Femur (tissue), 1 donor: ENCODE results near the gene ZNF512B.
"Not testable (repeated sequence)": the region's sequence is repeated elsewhere in the genome, so short reads cannot be mapped to it uniquely, and the experiment has no call there.

Source experiments
- DNase-seq: peaks from one replicate; pipeline ENCODE4 v3.0.0-alpha.2; 2017

ZNF512B gene

DNA sequence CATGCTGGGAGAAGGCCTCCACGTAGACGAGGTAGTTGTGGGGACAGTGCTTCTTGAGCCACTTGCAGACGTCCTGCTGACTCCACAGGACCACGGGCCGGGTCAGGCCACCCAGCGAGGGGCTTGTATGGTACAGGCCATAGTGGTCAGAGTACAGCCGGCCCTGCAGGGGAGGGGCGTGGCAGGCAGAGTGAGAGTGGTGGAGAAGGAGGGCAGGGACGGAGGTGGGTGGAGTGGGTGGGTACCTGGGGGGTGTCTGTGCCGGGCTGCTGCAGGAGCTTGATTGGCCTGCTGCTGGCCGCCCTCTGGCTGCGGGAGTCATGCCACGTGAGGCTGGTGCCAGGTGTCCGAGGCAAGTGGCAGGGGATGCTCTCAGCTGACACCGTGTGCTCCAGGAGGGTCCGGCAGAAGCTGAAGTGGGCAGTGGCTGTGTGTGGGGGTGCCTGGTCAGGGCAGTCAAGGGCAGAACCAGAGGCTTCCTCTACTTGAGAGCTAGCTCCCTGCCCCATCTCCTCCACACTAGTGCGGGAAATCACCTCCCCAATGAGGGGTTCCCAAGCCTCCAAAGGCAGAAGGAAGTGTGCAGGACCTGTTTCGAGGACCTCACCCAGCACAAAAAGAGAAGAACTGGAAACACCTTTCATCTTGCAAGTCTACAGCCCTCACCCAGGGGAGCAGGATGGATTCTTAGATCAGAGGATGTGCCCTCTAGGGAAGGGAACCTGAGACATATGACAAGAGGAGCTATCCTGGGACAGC, 7.4 kb upstream of the ZNF512B start:
- DNase-seq: no peak

DNA sequence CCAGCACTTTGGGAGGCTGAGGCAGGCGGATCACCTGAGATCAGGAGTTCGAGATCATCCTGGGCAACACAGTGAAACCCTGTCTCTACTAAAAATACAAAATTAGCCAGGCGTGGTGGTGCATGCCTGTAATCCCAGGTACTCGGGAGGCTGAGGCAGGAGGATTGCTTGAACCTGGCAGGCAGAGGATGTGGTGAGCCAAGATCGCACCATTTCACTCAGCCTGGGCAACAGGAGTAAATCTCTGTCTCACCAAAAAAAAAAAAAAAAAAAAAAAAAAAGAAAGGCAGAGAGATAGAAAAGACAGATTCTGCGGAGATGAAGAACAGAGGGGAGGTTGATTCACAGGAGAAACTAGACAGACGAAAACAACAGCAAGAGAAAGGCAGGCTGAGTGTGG, 6.8 kb upstream of the ZNF512B start:
- DNase-seq: not testable (repeated sequence)

DNA sequence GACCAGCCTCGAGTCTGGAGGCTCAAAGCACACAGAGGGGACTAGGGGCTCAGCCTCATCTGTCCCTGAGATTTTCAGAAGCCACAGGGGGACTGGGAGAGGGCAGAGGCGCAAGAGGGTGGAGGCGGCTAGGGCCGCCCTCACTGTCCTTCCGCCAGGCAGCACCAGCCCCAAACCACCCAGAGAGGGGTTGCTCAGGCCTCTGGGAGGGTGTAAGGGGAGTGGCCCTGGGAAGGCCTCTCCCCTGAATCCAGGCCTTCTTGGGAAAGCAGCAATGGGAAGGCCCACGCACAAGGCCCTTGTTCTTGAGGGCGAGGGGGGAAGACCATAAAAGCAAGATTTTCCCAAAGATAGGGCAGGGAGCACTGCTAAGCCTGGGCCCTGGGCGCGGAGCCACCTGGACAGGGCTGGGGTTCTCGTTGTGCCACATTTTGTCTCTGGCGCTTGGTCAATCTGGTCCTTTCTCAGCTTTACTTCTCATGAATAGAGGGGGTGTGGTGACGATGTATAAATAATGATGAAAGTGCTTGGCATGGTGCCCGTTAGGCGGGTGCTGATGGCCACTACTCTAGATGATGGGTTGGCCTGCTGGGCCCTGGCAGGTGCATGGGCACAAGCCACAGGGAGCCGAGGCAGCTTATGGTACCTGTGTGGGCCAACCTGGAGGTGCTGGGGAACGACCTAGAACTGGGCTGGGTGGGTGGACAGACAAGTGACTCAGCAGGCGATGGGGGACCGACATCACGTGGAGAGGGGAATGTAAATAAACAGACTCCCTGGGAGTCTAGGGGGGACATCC, 4.9 kb upstream of the ZNF512B start:
- peak; percentile 38 for DNase-seq

- peak; percentile 93 for DNase-seq
Measured at GRCh38 chr20:63973636-63974401, 4.1 kb upstream of the ZNF512B start.

GRCh38 chr20:63973160-63973479, 3.4 kb upstream of the ZNF512B start:
- no peak for DNase-seq

- peak; percentile 21 for DNase-seq
Measured at GRCh38 chr20:63972312-63973159, 2.8 kb upstream of the ZNF512B start.

DNA sequence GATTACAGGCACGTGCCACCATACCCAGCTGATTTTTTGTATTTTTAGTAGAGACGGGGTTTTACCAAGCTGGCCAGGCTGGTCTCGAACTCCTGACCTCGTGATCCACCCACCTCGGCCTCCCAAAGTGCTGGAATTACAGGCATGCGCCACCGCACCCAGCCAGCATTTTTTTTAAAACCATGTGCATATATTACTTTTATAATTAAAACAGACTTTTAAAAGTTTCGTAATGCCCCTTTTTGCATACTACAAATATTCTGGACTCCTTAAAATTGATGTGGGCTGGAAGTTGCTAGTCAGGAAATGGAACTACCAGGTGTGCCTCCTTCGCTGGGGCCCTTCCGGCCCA, 2.2 kb upstream of the ZNF512B start:
- not testable (repeated sequence) for DNase-seq

DNA sequence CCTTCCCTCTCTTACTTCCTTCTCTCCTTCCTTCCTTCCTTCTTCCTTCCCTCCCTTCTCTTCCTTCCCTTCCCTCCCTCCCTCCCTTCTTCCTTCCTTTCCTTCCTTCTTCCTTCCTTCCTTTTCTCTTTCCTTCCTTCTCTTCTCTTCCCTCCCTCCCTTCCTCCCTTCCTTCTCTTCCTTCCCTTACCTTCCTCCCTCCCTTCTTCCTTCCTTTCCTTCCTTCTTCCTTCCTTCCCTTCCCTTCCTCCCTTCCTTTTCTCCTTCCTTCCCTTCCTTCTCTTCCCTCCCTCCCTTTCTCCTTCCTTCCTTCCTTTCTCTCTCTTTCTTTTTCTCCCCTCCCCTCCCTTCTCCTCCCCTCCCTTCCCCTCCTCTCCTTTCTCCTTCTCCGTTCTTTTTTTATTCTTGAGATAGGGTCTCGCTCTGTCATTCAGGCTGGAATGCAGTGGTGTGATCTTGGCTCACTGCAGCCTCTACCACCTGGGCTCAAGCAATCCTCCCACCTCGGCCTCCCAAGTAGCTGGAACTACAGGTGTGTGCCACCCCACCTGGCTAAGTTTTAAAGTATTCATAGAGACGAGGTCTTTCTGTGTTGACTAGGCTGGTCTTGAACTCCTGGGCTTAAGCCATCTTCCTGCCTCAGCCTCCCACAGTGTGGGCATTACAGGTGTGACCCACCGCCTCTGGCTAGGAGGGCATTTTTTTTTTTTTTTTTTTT, 1.1 kb upstream of the ZNF512B start:
- DNase-seq: no peak

DNA sequence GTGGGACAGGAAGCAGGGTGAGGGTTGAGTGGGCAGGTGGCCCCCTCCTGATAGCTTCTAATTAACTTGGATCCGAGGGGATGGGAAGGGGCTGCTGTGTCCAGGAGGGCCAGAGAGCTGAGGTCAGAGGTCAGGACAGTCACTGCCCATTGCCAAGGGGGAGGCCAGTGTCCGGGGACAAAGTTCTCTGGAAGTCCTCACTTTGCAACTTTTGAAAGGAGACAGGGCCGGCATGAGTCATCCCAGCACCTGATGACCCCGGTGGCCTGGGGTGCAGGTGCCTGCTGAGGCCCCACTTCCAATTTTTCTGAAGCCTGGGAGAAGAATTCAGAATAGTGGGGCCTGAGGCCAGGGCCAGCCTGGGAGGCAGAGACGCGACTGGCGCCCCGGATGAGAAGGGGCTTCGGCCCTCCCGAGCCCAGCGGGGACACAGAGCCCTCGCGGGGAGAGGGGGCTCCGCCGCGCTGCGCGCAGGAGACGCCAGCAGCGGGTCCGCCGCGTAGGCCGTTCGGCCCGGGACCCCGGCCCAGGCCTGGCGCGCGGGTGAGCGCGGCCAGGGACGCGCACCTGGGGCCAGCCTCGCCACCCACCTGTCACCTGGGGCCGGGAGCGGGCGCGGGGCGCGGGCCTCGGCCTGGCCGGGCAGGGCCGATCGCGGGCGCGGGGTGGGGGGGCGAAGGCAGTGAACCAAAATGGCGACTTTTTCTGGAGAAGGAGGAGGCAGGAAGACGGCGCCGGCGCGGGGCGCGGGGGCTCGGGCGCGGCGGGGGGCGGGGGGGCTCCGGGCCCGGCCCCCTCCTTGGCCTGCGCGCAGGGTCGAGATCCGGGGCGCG, 586 bp downstream of the ZNF512B start:
- DNase-seq: peak; percentile 55

DNA sequence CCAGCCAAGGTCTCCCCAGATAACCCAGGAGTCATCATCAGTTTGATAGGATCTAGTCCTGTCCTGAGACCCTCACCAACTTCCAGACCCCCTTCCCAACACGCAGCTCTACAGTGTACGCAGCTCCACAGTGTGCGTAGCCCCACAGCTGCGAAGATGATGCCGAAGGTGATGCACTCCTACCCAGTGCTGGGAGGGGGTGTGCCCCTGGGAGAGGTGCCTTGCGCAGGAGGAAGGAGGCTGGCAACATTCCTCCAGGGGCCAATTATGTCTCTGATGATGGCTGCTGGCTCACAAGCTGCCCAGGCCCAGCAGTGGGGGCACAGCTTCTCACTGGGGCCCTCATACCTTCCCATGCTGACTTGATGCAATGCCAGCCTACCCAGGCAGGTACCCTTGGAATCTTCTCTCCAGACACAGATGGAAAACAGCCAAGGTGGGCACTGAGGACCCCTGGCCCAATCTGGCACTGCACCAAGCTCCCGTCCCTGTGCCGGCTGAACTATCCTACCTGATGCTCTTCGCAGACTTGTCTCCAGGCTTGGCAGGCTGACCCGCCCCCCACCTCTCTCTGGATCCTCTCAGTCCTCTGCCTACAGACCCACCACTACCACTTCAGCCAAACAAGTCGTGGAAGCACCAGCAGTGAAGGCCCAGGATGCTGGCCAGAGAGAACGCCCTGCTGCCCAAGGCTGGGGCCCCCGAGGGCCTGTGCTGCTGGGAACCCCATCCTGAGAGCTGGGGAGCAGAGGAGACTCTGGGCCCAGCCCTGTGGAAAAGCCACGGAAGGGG, 1.4 kb downstream of the ZNF512B start:
- DNase-seq: peak; percentile 36

- peak; percentile 21 for DNase-seq
Measured at GRCh38 chr20:63967330-63968135, 2.2 kb downstream of the ZNF512B start.

DNA sequence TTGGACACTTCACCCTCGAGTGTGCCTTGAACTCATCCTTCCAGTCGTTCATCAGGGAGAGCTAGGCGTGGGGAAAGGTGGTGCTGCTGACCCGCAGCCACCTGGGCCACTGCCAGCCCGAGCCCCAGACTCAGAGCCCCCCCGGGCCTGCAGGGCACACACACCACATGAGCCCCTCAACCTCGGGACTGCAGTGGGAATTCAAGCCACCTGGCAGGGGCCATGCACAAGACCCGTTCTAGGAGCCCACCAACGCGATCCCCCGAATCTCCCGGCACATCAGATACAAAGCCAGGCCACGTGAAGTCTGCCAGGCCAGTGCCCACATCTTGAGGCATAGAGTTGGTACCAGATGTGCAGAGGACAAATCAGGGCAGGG, 2.8 kb downstream of the ZNF512B start:
- peak; percentile 19 for DNase-seq

DNA sequence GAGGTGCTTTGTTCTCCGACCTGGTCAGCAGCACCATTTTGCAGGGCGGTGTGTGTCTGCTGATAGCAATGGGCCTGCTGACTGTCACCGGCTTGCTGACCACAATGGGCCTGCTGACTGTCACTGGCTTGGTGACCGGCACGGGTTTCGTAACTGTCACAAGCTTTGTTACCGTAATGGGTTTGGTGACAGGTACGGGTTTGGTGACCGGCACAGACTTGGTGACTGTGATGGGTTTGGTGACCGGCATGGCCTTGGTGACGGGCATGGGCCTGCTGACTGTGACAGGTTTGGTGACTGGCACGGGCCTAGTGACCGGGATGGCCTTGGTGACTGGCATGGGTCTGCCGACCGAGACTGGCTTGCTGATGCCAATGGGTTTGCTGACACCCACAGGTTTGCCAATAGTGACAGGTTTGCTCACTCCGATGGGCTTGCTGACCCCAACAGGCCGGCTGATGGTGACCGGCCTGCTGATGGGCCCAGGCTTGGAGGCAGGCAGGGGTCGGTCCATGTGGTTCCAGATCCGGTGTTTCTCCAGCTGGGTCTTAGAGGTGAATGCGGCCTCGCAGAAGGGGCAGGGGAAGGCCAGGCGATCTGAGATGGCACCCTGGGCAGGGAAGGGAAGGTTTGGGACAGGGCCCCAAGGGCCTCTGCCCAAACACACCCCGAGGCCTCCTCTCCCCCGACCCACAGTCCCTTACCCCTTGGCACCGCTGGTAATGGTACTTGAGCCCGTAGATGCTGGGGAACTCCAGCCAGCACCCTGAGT, 3.4 kb downstream of the ZNF512B start:
- peak; percentile 16 for DNase-seq

- peak; percentile 15 for DNase-seq
Measured at GRCh38 chr20:63964412-63964811, 5.3 kb downstream of the ZNF512B start.

DNA sequence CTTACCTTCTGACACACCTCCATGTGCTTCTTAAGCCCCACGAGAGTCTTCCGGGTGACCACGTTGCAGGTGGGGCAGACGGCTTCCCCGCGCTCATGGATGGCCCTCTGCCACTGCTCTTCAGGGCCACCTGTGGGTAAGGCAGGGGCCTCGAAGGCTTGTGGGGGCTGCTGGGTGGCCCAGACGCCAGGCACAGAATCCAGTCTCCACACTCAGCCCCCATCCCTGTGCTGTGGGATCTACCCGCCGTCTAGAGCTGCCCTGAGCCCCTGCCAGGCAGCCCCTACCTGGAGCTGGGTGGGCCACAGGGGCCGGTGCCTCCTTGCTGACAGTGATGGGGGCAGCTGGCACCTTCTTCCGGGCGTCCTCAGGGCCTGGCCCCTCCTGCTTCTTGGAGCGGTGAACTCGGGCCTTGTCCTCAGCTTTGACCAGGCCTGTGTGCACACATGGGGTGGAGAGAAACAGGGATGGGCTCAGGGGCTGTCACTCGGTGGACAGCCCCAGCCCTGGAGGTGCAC, 5.9 kb downstream of the ZNF512B start:
- DNase-seq: no peak

GRCh38 chr20:63963348-63963741, 6.4 kb downstream of the ZNF512B start:
- no peak for DNase-seq

DNA sequence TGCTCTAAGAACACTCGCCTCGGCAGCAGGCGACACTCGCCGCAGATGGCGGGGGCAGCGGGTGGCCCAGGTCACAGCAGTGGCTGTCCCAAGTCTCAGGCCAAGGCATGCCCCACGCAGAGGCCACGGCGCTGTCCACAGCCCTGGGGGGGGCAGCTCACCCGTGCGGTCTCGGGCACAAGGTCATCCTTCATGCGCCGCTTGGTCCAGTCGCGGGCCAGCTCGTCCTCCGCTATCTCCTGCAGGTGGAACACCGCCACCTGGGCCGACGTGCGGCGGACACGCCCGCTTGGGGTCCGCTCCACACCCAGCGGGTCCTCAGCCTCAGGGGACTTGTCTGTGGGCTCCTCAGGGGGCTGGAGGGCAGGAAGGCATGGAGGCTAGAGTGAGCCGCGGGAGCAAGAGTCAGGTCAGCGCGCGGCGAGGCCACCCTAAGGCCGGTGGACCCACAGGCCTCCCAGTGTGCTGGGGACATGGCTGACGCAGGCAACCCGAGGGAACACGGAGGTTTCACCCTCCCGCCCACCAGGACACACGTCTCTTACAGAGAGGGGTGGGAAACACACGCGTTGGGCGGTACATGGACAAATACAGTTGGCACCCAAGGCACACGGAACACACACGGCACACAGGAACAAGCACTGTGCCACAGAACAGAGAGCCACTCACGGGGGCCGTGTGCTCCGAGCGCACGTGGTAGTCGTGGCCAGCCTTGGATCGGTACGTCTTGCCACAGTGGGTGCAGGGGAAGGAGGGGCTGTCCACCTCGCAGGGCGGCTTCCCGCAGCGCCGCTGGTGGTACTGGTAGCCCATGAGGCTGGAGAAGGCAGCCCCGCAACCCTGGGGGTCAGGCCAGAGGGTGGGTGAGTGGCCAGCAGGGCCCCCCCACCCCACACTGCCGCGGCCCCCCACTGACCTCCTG, 7.0 kb downstream of the ZNF512B start:
- no peak for DNase-seq
